GM23248 (cell line): ENCODE measurements around the gene PPA2.

ENCODE experiments used
- EZH2 ChIP-seq: fragments of 200-600 bp; sonication (generic); IDR thresholded peaks from 2 replicates; pipeline ENCODE4 v1.6.1; 2018; ENCODE audit warnings: antibody characterized with exemption, mild to moderate bottlenecking; ENCODE audit not compliant: insufficient read depth, poor library complexity, severe bottlenecking
- EZH2phosphoT487 ChIP-seq: fragments of 200-600 bp; sonication (generic); IDR thresholded peaks from 2 replicates; pipeline ENCODE4 v1.6.1; 2018; ENCODE audit warnings: antibody characterized with exemption, moderate library complexity, mild to moderate bottlenecking, low read depth; ENCODE audit not compliant: insufficient read depth

DNA sequence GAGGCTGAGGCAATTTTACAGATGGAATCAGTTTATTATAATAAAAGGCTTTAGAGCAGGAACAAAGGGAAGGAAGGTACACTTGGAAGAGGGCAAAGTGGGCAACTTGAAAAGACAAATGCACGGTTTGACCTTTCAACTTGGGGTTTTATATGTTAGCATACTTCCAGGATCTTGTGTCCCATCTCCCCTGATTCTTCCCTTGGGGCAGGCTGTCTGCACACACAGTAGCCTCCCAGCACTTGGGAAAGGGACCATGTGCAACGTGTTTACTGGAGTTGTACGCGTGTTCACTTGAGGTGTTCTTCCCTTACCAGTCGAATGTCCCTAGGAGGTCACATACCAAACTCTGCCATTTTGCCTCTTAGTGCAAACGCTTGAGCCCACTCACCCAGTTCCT, 7.3 kb downstream of the PPA2 start:
- TF ChIP-seq EZH2, result no peak
- TF ChIP-seq EZH2phosphoT487, result no peak
